Nephron (organoid): ENCODE results near the gene HBE1.
"Not testable (repeated sequence)": the region's sequence is repeated elsewhere in the genome, so short reads cannot be mapped to it uniquely, and the experiment has no call there.

Experiments
- H3K27ac Mint-ChIP-seq, 3 experiments: 2 replicates each; pipeline ENCODE4 v1.8.0; 2020; ENCODE audit warnings: mixed read lengths in 3 of 3, mild to moderate bottlenecking in 2 of 3, moderate library complexity in 1 of 3
- H3K27me3 Mint-ChIP-seq: 2 replicates; pipeline ENCODE4 v1.8.0; 2021; ENCODE audit warnings: low read depth, mild to moderate bottlenecking, moderate library complexity, mixed read lengths
- H3K36me3 Mint-ChIP-seq: 2 replicates; pipeline ENCODE4 v1.8.0; 2020; ENCODE audit warnings: low read depth, mixed read lengths
- H3K4me1 Mint-ChIP-seq: 2 replicates; pipeline ENCODE4 v1.8.0; 2020; ENCODE audit warnings: mixed read lengths
- H3K4me3 Mint-ChIP-seq, 3 experiments: 2 replicates each; pipeline ENCODE4 v1.8.0; 2020; ENCODE audit warnings: mild to moderate bottlenecking in 3 of 3, mixed read lengths in 3 of 3, moderate library complexity in 2 of 3
- H3K9me3 Mint-ChIP-seq: 2 replicates; pipeline ENCODE4 v1.8.0; 2020; ENCODE audit warnings: mixed read lengths
- TF ChIP-seq, protein P1 (sequence below), 3 experiments: fragments of 200-600 bp; sonication (generic); IDR thresholded peaks; one replicate each; pipeline ENCODE4 v1.5.0; 2021; ENCODE audit warnings: antibody characterized with exemption in 3 of 3; ENCODE audit not compliant: unreplicated experiment in 3 of 3

The HBE1 gene

DNA sequence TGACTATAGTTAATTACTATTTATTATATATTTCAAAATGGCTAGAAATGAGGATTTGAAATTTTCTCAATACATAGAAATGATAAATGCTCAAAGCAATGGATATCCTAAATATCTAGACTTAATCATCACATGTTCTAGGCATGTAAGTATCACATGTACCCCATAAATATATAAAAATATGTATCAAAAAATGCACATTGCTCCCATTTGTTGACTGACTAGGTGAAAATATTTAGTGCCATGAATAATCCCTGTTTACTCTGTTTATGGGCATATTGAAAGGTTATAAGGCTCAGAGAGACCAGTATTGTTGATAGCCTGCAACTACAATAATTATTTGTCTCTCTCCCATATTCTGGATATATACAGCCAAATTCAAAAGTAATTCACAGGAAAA is 3.1 kb downstream of the HBE1 start:
- Mint-ChIP-seq H3K27ac (no peak overlapping the region), H3K4me1 (no peaks in the 10 kb centered on the region), H3K4me3 (no peak overlapping the region), H3K9me3 (peaks cover 2% of the 10 kb centered on the region), H3K36me3 (no peaks in the 10 kb centered on the region), H3K27me3 (no peaks in the 10 kb centered on the region)
- TF ChIP-seq, protein P1, sequence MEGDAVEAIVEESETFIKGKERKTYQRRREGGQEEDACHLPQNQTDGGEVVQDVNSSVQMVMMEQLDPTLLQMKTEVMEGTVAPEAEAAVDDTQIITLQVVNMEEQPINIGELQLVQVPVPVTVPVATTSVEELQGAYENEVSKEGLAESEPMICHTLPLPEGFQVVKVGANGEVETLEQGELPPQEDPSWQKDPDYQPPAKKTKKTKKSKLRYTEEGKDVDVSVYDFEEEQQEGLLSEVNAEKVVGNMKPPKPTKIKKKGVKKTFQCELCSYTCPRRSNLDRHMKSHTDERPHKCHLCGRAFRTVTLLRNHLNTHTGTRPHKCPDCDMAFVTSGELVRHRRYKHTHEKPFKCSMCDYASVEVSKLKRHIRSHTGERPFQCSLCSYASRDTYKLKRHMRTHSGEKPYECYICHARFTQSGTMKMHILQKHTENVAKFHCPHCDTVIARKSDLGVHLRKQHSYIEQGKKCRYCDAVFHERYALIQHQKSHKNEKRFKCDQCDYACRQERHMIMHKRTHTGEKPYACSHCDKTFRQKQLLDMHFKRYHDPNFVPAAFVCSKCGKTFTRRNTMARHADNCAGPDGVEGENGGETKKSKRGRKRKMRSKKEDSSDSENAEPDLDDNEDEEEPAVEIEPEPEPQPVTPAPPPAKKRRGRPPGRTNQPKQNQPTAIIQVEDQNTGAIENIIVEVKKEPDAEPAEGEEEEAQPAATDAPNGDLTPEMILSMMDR (IDR thresholded peaks at IDR 0.05; ENCODE audit: unreplicated experiment in 3 of 3), result no peak

DNA sequence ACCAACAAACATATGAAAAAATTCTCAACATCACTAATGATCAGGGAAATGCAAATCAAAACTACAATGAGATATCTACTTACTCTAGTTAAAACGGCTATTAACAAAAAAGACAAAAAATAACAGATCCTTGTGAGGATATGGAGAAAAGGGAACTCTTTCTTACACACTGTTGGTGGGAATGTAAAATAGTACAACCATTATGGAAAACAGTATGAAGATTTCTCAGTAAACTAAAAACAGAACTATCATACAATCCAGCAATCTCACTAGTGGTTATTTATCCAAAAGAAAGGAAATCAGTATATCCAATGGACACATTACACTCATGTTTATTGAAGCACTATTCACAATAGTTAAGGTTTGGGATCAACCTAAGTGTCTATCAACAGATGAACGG is 3.9 kb downstream of the HBE1 start:
- H3K27ac Mint-ChIP-seq, result no peak overlapping the region
- peaks cover 8% of the 10 kb centered on the region for H3K9me3 Mint-ChIP-seq
- no peaks in the 10 kb centered on the region for H3K27me3 Mint-ChIP-seq
- no peak overlapping the region for H3K4me3 Mint-ChIP-seq
- H3K36me3 Mint-ChIP-seq, result no peaks in the 10 kb centered on the region
- TF ChIP-seq, protein P1 (IDR thresholded peaks at IDR 0.05; ENCODE audit: unreplicated experiment in 3 of 3), result no peak
- H3K4me1 Mint-ChIP-seq, result no peaks in the 10 kb centered on the region

DNA sequence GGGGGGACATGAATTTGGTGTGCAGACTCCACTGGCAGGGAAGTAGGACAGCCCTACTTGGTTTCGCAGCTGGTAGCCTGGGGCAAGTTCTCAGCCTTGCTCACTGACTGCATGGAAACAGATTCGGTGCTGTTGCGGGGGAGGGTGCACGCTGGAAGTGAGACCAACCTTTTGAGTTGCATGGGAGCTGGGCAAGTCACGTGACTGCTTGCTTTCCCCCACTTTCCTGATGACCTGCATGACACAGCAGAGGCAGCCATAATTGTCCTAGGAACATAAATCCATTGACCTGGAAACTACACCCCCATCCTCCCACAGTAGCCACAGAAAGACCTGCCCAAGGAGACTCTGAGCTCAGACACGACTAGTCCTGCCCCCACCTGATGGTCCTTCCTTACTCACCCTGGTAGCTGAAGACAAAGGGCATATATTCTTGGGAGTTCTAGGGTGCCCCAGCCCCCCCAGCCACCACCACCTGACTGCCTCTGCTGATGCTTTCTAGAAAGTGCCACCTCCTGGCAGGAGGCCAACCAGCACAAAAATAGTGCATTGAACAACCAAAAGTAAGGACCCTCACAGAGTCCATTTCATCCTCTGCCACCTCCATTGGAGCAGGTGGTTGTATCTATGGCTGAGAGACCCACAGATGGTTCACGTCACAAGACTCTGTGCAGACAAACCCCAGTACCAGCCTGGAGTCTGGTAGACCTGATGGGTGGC is 11.0 kb downstream of the HBE1 start:
- no peaks in the 10 kb centered on the region for H3K27me3 Mint-ChIP-seq
- H3K9me3 Mint-ChIP-seq, result peaks cover 24% of the 10 kb centered on the region
- H3K4me1 Mint-ChIP-seq, result no peaks in the 10 kb centered on the region
- TF ChIP-seq, protein P1 (IDR thresholded peaks at IDR 0.05; ENCODE audit: unreplicated experiment in 3 of 3), result no peak
- no peak overlapping the region for H3K4me3 Mint-ChIP-seq
- H3K27ac Mint-ChIP-seq, result no peak overlapping the region
- H3K36me3 Mint-ChIP-seq, result no peaks in the 10 kb centered on the region

DNA sequence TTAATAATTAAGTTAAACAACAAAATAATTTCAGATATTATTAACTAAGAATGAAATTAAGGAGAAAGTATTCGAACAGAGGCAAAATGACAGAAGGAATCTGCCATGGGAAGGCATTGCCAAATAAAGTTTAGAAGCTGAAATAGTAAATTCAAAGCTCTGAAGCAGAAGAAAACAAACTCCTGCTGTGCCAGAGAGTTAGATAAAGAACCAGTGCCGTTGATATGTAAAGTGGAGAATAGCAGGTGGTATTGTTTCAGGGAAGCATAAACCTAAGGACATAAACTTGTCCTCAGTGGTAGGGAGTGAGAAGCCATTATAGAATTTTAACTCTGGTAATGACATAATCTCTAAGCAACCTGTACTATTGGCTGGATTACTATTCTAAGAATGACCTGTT is 12.4 kb downstream of the HBE1 start:
- Mint-ChIP-seq H3K36me3 (no peaks in the 10 kb centered on the region), H3K9me3 (peaks cover 24% of the 10 kb centered on the region), H3K27me3 (no peaks in the 10 kb centered on the region), H3K4me3 (no peak overlapping the region), H3K27ac (no peak overlapping the region), H3K4me1 (no peaks in the 10 kb centered on the region)
- TF ChIP-seq, protein P1 (IDR thresholded peaks at IDR 0.05; ENCODE audit: unreplicated experiment in 3 of 3), result no peak

DNA sequence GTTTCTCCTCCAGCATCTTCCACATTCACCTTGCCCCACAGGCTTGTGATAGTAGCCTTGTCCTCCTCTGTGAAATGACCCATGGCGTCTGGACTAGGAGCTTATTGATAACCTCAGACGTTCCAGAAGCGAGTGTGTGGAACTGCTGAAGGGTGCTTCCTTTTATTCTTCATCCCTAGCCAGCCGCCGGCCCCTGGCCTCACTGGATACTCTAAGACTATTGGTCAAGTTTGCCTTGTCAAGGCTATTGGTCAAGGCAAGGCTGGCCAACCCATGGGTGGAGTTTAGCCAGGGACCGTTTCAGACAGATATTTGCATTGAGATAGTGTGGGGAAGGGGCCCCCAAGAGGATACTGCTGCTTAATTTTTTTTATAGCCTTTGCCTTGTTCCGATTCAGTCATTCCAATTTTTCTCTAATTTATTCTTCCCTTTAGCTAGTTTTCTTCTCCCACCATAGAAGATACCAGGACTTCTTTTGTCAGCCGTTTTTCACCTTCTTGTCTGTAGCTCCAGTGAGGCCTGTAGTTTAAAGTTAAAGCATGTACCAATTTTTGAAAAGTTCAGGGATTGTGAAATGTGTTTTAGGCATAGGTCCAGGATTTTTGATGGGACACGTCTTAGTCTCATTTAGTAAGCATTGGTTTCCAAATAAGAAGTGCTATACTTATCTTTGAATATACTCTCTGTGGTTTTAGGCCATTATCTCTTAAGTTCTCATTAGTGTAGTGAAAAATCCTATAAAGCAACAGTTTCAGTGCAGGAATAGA is 14.9 kb downstream of the HBE1 start, which contains the start of gene HBG2:
Gene HBG2 (minus strand): TSS at position 136 of the 768 bp plus-strand sequence. CDS start 53 bp downstream, at position 83.
- H3K4me1 Mint-ChIP-seq, H3K4me3 Mint-ChIP-seq, H3K9me3 Mint-ChIP-seq, H3K27me3 Mint-ChIP-seq, H3K36me3 Mint-ChIP-seq, H3K27ac Mint-ChIP-seq: not testable (repeated sequence)

DNA sequence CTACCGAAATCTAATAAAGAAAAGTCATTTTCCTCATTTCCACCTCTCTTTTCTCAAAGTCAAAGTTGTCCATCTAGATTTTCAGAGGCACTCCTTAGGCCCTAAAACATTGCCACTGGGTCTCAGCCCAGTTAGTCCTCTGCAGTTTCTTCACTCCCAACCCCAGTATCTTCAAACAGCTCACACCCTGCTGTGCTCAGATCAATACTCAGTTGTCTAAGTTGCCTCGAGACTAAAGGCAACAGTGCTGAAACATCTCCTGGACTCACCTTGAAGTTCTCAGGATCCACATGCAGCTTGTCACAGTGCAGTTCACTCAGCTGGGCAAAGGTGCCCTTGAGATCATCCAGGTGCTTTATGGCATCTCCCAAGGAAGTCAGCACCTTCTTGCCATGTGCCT is 15.7 kb downstream of the HBE1 start:
- not testable (repeated sequence) for H3K27me3 Mint-ChIP-seq, H3K4me1 Mint-ChIP-seq, H3K4me3 Mint-ChIP-seq, H3K27ac Mint-ChIP-seq, H3K36me3 Mint-ChIP-seq, H3K9me3 Mint-ChIP-seq

DNA sequence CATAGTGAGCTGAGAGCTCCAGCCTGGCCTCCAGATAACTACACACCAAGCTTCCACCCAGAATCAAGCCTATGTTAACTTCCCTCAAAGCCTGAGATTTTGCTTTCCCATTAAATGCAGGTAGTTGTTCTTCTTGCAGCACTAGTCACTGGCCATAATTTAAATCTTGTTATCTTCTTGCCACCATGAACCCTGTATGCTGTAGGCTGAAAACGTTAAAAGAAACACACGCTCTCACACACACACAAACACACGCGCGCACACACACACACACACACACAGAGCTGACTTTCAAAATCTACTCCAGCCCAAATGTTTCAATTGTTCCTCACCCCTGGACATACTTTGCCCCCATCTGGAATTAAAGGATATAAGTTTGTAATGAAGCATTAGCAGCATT is 16.3 kb downstream of the HBE1 start:
- not testable (repeated sequence) for H3K27ac Mint-ChIP-seq, H3K36me3 Mint-ChIP-seq, H3K9me3 Mint-ChIP-seq, H3K4me3 Mint-ChIP-seq, H3K4me1 Mint-ChIP-seq, H3K27me3 Mint-ChIP-seq
